ENCODE measurements around the gene ABHD17C.
"Not testable (repeated sequence)": the region's sequence is repeated elsewhere in the genome, so short reads cannot be mapped to it uniquely, and the experiment has no call there.

Gene ABHD17C

DNA sequence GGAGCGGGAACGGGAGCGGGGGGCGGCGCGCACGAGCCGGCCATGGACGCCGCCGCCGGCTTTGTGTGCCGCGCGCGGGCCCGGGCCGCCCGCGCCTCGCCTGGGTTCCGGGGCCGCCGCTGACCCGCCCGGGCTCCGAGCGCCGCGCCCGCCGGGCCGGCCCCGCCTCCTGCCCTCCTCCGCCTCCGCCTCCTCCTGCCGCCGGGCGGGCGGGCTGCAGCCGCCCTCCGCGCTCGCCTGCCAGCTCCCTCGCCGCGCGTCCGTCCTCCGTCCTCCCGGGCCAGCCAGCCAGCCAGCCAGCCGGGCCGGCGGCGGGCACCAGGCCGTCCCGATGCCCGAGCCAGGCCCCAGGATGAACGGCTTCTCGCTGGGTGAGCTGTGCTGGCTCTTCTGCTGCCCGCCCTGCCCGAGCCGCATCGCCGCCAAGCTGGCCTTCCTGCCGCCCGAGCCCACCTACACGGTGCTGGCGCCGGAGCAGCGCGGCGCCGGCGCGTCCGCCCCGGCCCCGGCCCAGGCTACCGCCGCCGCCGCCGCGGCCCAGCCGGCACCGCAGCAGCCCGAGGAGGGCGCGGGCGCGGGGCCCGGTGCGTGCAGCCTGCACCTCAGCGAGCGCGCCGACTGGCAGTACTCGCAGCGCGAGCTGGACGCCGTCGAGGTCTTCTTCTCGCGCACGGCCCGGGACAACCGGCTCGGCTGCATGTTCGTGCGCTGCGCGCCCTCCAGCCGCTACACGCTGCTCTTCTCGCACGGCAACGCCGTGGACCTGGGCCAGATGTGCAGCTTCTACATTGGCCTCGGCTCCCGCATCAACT lies at the start of gene ABHD17C:
Gene ABHD17C, plus strand, starts transcription at position 212 of the 812 bp plus-strand sequence. Its CDS starts 120 bp downstream, at position 332.
- Histone ChIP-seq H4K20me1 (ENCODE audit: insufficient read depth, low read length, poor library complexity, severe bottlenecking) (no peaks in the 10 kb centered on the region), H3K9me3 (ENCODE audit: insufficient read depth, low read depth, low read length) (no peaks in the 10 kb centered on the region), H3K9ac (ENCODE audit: low read depth, low read length, poor library complexity, severe bottlenecking) (peak within 1 kb of the TSS; percentile 72), H3F3A (ENCODE audit: low read depth) (no peaks in the 10 kb centered on the region), H3K36me3 (ENCODE audit: insufficient read depth, low read length) (no peaks in the 10 kb centered on the region), H3K4me1 (ENCODE audit: insufficient read depth, low read length, poor library complexity, severe bottlenecking) (peaks cover 24% of the 10 kb centered on the region), H3K9me2 (replicated peaks; ENCODE audit: low read depth, low read length) (no peaks in the 10 kb centered on the region), H3K79me2 (ENCODE audit: insufficient read depth, low read length) (peaks cover 12% of the 10 kb centered on the region; the same call in 1 of the 2 replicates), H3K4me2 (ENCODE audit: low read depth, low read length, poor library complexity, severe bottlenecking) (peak within 1 kb of the TSS; percentile 85), H3K27me3 (ENCODE audit: insufficient read depth, low read length, poor library complexity, severe bottlenecking) (no peaks in the 10 kb centered on the region), H3K4me3 (ENCODE audit: low read length, poor library complexity, severe bottlenecking) (peak within 1 kb of the TSS; percentile 84), H2AFZ (ENCODE audit: low read length) (peak within 1 kb of the TSS; percentile 96)
- TF ChIP-seq EZH2phosphoT487 (IDR thresholded peaks at IDR 0.05; ENCODE audit: borderline replicate concordance): no peak
- TF ChIP-seq, protein P1, sequence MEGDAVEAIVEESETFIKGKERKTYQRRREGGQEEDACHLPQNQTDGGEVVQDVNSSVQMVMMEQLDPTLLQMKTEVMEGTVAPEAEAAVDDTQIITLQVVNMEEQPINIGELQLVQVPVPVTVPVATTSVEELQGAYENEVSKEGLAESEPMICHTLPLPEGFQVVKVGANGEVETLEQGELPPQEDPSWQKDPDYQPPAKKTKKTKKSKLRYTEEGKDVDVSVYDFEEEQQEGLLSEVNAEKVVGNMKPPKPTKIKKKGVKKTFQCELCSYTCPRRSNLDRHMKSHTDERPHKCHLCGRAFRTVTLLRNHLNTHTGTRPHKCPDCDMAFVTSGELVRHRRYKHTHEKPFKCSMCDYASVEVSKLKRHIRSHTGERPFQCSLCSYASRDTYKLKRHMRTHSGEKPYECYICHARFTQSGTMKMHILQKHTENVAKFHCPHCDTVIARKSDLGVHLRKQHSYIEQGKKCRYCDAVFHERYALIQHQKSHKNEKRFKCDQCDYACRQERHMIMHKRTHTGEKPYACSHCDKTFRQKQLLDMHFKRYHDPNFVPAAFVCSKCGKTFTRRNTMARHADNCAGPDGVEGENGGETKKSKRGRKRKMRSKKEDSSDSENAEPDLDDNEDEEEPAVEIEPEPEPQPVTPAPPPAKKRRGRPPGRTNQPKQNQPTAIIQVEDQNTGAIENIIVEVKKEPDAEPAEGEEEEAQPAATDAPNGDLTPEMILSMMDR (conservative IDR thresholded peaks at IDR 0.05; ENCODE audit: low read length): no peak

DNA sequence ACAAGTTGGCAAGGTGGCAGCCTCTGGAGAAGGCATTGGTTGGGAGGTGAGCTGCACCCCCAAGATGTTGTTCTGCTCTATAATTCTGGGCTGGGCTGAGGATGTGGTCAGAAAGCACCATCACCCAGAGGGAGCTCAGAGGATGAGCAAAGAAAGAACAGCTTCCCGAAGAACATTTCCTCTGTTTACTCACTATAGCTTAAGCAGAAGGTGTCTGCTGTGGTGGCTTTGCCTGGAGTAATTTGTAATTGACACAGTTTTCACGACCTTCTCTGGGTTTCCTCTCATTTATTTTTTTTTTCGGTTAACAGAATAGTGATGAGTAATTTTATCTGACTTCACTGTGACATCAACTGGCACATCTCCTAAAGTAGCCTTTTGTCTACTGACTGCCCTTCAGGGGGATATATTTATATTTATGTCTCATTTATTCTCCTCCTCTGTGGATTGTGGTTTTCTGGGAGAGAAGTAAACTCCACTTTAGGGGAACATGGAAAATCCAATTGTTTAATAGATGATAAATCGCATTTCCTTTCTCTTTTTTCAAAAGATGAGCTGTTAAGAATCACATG lies 49.5 kb upstream of the ABHD17C start:
- Histone ChIP-seq H3K9ac (ENCODE audit: low read depth, low read length, poor library complexity, severe bottlenecking) (no peak overlapping the region), H3K9me2 (replicated peaks; ENCODE audit: low read depth, low read length) (no peaks in the 10 kb centered on the region), H3K27me3 (ENCODE audit: insufficient read depth, low read length, poor library complexity, severe bottlenecking) (no peaks in the 10 kb centered on the region), H3K9me3 (ENCODE audit: insufficient read depth, low read depth, low read length) (no peaks in the 10 kb centered on the region; the same call in 1 of the 2 replicates), H3F3A (ENCODE audit: low read depth) (no peaks in the 10 kb centered on the region), H3K36me3 (ENCODE audit: insufficient read depth, low read length) (no peaks in the 10 kb centered on the region), H2AFZ (ENCODE audit: low read length) (no peak overlapping the region), H4K20me1 (ENCODE audit: insufficient read depth, low read length, poor library complexity, severe bottlenecking) (no peaks in the 10 kb centered on the region), H3K79me2 (ENCODE audit: insufficient read depth, low read length) (no peaks in the 10 kb centered on the region), H3K4me1 (ENCODE audit: insufficient read depth, low read length, poor library complexity, severe bottlenecking) (no peaks in the 10 kb centered on the region), H3K4me3 (ENCODE audit: low read length, poor library complexity, severe bottlenecking) (no peak overlapping the region), H3K4me2 (ENCODE audit: low read depth, low read length, poor library complexity, severe bottlenecking) (no peak overlapping the region)
- no peak for TF ChIP-seq EZH2phosphoT487 (IDR thresholded peaks at IDR 0.05; ENCODE audit: borderline replicate concordance)
- TF ChIP-seq, protein P1 (conservative IDR thresholded peaks at IDR 0.05; ENCODE audit: low read length): no peak

DNA sequence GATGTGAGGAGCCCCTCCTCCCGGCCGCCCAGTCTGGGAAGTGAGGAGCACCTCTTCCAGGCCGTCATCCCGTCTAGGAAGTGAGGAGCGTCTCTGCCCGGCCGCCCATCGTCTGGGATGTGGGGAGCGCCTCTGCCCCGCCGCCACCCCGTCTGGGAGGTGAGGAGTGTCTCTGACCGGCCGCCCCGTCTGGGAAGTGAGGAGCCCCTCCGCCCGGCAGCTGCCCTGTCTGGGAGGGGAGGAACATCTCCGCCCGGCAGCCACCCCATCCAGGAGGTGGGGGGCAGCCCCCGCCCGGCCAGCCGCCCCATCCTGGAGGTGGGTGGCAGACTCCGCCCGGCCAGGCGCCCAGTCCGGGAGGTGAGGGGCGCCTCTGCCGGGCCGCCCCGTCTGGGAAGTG lies 47.7 kb upstream of the ABHD17C start:
- not testable (repeated sequence) for H3K36me3 ChIP-seq (ENCODE audit: insufficient read depth, low read length); H3K9me2 ChIP-seq (replicated peaks; ENCODE audit: low read depth, low read length); H4K20me1 ChIP-seq (ENCODE audit: insufficient read depth, low read length, poor library complexity, severe bottlenecking); H3K27me3 ChIP-seq (ENCODE audit: insufficient read depth, low read length, poor library complexity, severe bottlenecking); H3K4me1 ChIP-seq (ENCODE audit: insufficient read depth, low read length, poor library complexity, severe bottlenecking); H2AFZ ChIP-seq (ENCODE audit: low read length); H3K79me2 ChIP-seq (ENCODE audit: insufficient read depth, low read length); H3K9ac ChIP-seq (ENCODE audit: low read depth, low read length, poor library complexity, severe bottlenecking); H3K9me3 ChIP-seq (ENCODE audit: insufficient read depth, low read depth, low read length); H3K4me2 ChIP-seq (ENCODE audit: low read depth, low read length, poor library complexity, severe bottlenecking); H3F3A ChIP-seq (ENCODE audit: low read depth); H3K4me3 ChIP-seq (ENCODE audit: low read length, poor library complexity, severe bottlenecking)
